Gastrocnemius medialis (tissue), 4 donors: ENCODE data around the gene BANP. TPM values are rescaled to one million over a fixed set of nuclear protein-coding genes. Genes with fewer than 3 reads are reported as not detected.

Experiments used
- ATAC-seq, 2 donors: fragments of 150-250 bp; one replicate each; pipeline ENCODE4 v1.9.1; 2016
- DNase-seq, 2 donors: peaks; one replicate each; pipeline ENCODE4 v3.0.0-alpha.2; 2019
- H3K27ac ChIP-seq, 4 donors: fragments of 200-600 bp; sonication (generic); 1 replicate in 1 of 4; 2 replicates in 3 of 4; pipeline ENCODE4 v1.5.1; 2016 to 2018; ENCODE audit warnings: mild to moderate bottlenecking in 2 of 4, moderate library complexity in 1 of 4
- H3K27me3 ChIP-seq, 3 donors: fragments of 200-600 bp; sonication (generic) in 2 of 3; 1 replicate in 1 of 3; 2 replicates in 2 of 3; pipeline versions ENCODE4 v1.5.1 to v1.6.0; 2016 to 2019; ENCODE audit warnings: mild to moderate bottlenecking in 1 of 3, moderate library complexity in 1 of 3
- H3K36me3 ChIP-seq, 2 donors: fragments of 200-600 bp; sonication (generic) in 1 of 2; one replicate each; pipeline ENCODE4 v1.5.1; 2017 to 2018
- H3K4me1 ChIP-seq, 2 donors: fragments of 200-600 bp; sonication (generic) in 1 of 2; one replicate each; pipeline ENCODE4 v1.5.1; 2016 to 2017; ENCODE audit warnings: mild to moderate bottlenecking in 2 of 2
- H3K4me3 ChIP-seq, 4 donors: fragments of 200-600 bp; sonication (generic) in 3 of 4; 1 replicate in 1 of 4; 2 replicates in 3 of 4; pipeline ENCODE4 v1.5.1; 2016 to 2019; ENCODE audit warnings: mild to moderate bottlenecking in 2 of 4
- H3K9me3 ChIP-seq, 3 donors: fragments of 200-600 bp; sonication (generic) in 2 of 3; 1 replicate in 1 of 3; 2 replicates in 2 of 3; pipeline ENCODE4 v1.5.1; 2016 to 2019
- CTCF ChIP-seq, 5 experiments: fragments of 450-650 bp in 3 of 5; fragments of 200-600 bp in 2 of 5; sonication (generic) in 2 of 5; IDR thresholded peaks in 4 of 5; conservative IDR thresholded peaks in 1 of 5; 1 replicate in 4 of 5; 2 replicates in 1 of 5; pipeline ENCODE4 v1.5.1; 2016 to 2019; ENCODE audit warnings: antibody characterized with exemption in 5 of 5, mild to moderate bottlenecking in 3 of 5, moderate library complexity in 3 of 5
- POLR2A ChIP-seq, 2 donors: fragments of 450-650 bp; IDR thresholded peaks; one replicate each; pipeline ENCODE4 v1.6.1; 2017; ENCODE audit warnings: antibody characterized with exemption in 2 of 2, mild to moderate bottlenecking in 2 of 2, moderate library complexity in 2 of 2
- in situ Hi-C, 4 donors: fragments of 200-750 bp; cut with MboI; loops; one replicate each; pipeline versions ENCODE4 v1.15.0 to v1.8.0; 2017; ENCODE audit warnings: low sequenced_read_pairs in 4 of 4
- intact Hi-C: fragments of 100-400 bp; cut with DNase I; formaldehyde crosslinking; loops from one replicate; pipeline ENCODE4 v1.15.1; 2023; ENCODE audit warnings: low total_unique reads
- total RNA-seq, 4 donors: library from RNA; depleted of rRNA; stranded (reverse); fragments of >200 nt; gene quantifications; one replicate each; pipeline versions ENCODE4 v1.1.0 to v1.2.3, GENCODE V29; 2016

BANP gene
- total RNA-seq, 4 donors from 2014 or later, result 7.0 to 20.6 (median 16.1) TPM

- Histone ChIP-seq H3K27ac (no peak overlapping the region), H3K4me3 (no peak overlapping the region), H3K4me1 (peaks cover 7 to 8% of the 10 kb centered on the region in 2 donors), H3K27me3 (no peaks in the 10 kb centered on the region), H3K36me3 (no peaks in the 10 kb centered on the region), H3K9me3 (no peaks in the 10 kb centered on the region)
- TF ChIP-seq CTCF (IDR thresholded peaks at IDR 0.05 in 4 of 5, conservative IDR thresholded peaks at IDR 0.05 in 1 of 5) (no peak), POLR2A (IDR thresholded peaks at IDR 0.05) (no peak)
- in situ Hi-C loops (no loop called here), intact Hi-C loops (no loop called here)
- DNase-seq (no peak), ATAC-seq (no peak)
These were observed 106.4 kb downstream of the BANP start for GRCh38 chr16:88057656-88058055.

- Histone ChIP-seq H3K36me3 (no peaks in the 10 kb centered on the region), H3K4me3 (no peak overlapping the region), H3K9me3 (no peaks in the 10 kb centered on the region), H3K27me3 (no peaks in the 10 kb centered on the region), H3K4me1 (peaks cover 7 to 13% of the 10 kb centered on the region in 2 donors), H3K27ac (no peak overlapping the region)
- TF ChIP-seq POLR2A (IDR thresholded peaks at IDR 0.05), result no peak
- TF ChIP-seq CTCF (IDR thresholded peaks at IDR 0.05 in 4 of 5, conservative IDR thresholded peaks at IDR 0.05 in 1 of 5), result no peak
- intact Hi-C loops, result no loop called here
- no peak for DNase-seq
- ATAC-seq, result no peak
- in situ Hi-C loops, result no loop called here
These were observed 106.9 kb downstream of the BANP start for GRCh38 chr16:88058136-88058535.

GRCh38 chr16:88058817-88059216 is 107.6 kb downstream of the BANP start:
- Histone ChIP-seq H3K27ac (no peak overlapping the region), H3K4me3 (no peak overlapping the region), H3K4me1 (peaks cover 7 to 16% of the 10 kb centered on the region in 2 donors), H3K27me3 (no peaks in the 10 kb centered on the region), H3K36me3 (no peaks in the 10 kb centered on the region), H3K9me3 (no peaks in the 10 kb centered on the region)
- ATAC-seq, result no peak
- in situ Hi-C loops (no loop called here), intact Hi-C loops (no loop called here)
- TF ChIP-seq CTCF (IDR thresholded peaks at IDR 0.05 in 4 of 5, conservative IDR thresholded peaks at IDR 0.05 in 1 of 5) (no peak), POLR2A (IDR thresholded peaks at IDR 0.05) (no peak)
- no peak for DNase-seq

GRCh38 chr16:88059701-88060386 is 108.6 kb downstream of the BANP start:
- Histone ChIP-seq H3K9me3 (no peaks in the 10 kb centered on the region), H3K4me3 (no peak overlapping the region), H3K27ac (no peak overlapping the region), H3K27me3 (no peaks in the 10 kb centered on the region), H3K4me1 (peaks cover 7 to 16% of the 10 kb centered on the region in 2 donors), H3K36me3 (no peaks in the 10 kb centered on the region)
- intact Hi-C loops (no loop called here), in situ Hi-C loops (no loop called here)
- no peak for DNase-seq
- no peak for ATAC-seq
- no peak for TF ChIP-seq CTCF (IDR thresholded peaks at IDR 0.05 in 4 of 5, conservative IDR thresholded peaks at IDR 0.05 in 1 of 5)
- TF ChIP-seq POLR2A (IDR thresholded peaks at IDR 0.05), result no peak
